Loucy (cell line): Measurements from ENCODE around the gene SRGN.

ENCODE experiments used
- CTCF ChIP-seq: fragments of 200-600 bp; sonication (generic); conservative IDR thresholded peaks from 2 replicates; pipeline ENCODE4 v1.5.1; 2014; ENCODE audit warnings: mild to moderate bottlenecking, antibody characterized with exemption, low read length
- EZH2phosphoT487 ChIP-seq: fragments of 200-600 bp; IDR thresholded peaks from 2 replicates; pipeline ENCODE4 v1.6.1; 2018; ENCODE audit warnings: antibody characterized with exemption, mild to moderate bottlenecking, moderate library complexity, borderline replicate concordance

- TF ChIP-seq CTCF: no peak
- no peak for TF ChIP-seq EZH2phosphoT487
These were observed 65.3 kb downstream of the SRGN start for GRCh38 chr10:69153227-69153626.
